Peyer's patch (tissue), 4 donors: ENCODE data around the gene ACTR1A. TPM values are rescaled to one million over a fixed set of nuclear protein-coding genes. Genes with fewer than 3 reads are reported as not detected.

Experiments
- DNase-seq, 3 donors: peaks; one replicate each; pipeline ENCODE4 v3.0.0-alpha.2; 2017 to 2019
- H3K27ac ChIP-seq, 4 donors: fragments of 200-600 bp; sonication (generic); one replicate each; pipeline ENCODE4 v1.5.1; 2016 to 2019
- H3K27me3 ChIP-seq, 2 donors: fragments of 200-600 bp; sonication (generic); one replicate each; pipeline ENCODE4 v1.5.1; 2019
- H3K36me3 ChIP-seq, 3 donors: fragments of 200-600 bp; sonication (generic); one replicate each; pipeline ENCODE4 v1.5.1; 2016 to 2019
- H3K4me1 ChIP-seq, 4 donors: fragments of 200-600 bp; sonication (generic); one replicate each; pipeline ENCODE4 v1.5.1; 2016 to 2019
- H3K4me3 ChIP-seq, 4 donors: fragments of 200-600 bp; sonication (generic); 1 replicate in 3 of 4; 2 replicates in 1 of 4; pipeline ENCODE4 v1.5.1; 2016 to 2019; ENCODE audit warnings: mild to moderate bottlenecking in 1 of 4
- H3K9me3 ChIP-seq, 4 donors: fragments of 200-600 bp; sonication (generic); one replicate each; pipeline ENCODE4 v1.5.1; 2016 to 2019; ENCODE audit warnings: mild to moderate bottlenecking in 1 of 4
- POLR2A ChIP-seq, 2 donors: fragments of 450-650 bp; IDR thresholded peaks; one replicate each; pipeline ENCODE4 v1.5.1; 2017; ENCODE audit warnings: antibody characterized with exemption in 2 of 2, mild to moderate bottlenecking in 2 of 2, moderate library complexity in 2 of 2
- total RNA-seq, 4 donors: library from RNA; depleted of rRNA; stranded (reverse); fragments of >200 nt; gene quantifications; one replicate each; pipeline ENCODE4 v1.1.0, GENCODE V29; 2016
- TF ChIP-seq, protein P1 (sequence below), 6 experiments: fragments of 450-650 bp in 4 of 6; fragments of 200-600 bp in 2 of 6; sonication (generic) in 1 of 6; IDR thresholded peaks; one replicate each; pipeline ENCODE4 v1.5.1; 2017 to 2019; ENCODE audit warnings: antibody characterized with exemption in 6 of 6, mild to moderate bottlenecking in 3 of 6, moderate library complexity in 1 of 6

ACTR1A gene
- total RNA-seq, 4 donors from 2014 or later: 41.3 to 79.7 (median 71.3) TPM

DNA sequence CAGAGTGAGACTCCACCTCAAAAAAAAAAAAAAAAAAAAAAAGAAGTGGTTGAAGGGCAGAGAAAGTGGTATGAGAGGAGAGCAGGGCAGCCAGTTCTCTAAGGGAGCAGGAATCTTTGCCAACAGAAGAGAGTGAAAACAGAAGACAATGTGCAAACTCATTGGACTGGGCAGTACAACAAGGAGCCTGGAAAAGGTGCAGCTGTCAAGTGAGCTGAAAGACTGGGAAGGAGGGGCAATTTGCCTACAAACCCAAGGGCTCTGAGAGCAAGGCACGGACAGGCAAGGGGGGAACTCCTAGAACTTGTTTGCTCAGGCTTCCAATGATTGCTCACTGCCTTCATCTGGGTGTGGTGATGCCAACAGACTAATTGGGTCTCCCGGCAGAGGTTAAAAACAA is 9.5 kb downstream of the ACTR1A start:
- Histone ChIP-seq H3K27ac (no peak overlapping the region), H3K36me3 (peaks cover 0 to 28% (median 3%) of the 10 kb centered on the region in 3 donors), H3K4me3 (no peak overlapping the region), H3K4me1 (peaks cover 0 to 9% (median 0%) of the 10 kb centered on the region in 4 donors), H3K27me3 (no peaks in the 10 kb centered on the region), H3K9me3 (no peaks in the 10 kb centered on the region)
- TF ChIP-seq, protein P1, sequence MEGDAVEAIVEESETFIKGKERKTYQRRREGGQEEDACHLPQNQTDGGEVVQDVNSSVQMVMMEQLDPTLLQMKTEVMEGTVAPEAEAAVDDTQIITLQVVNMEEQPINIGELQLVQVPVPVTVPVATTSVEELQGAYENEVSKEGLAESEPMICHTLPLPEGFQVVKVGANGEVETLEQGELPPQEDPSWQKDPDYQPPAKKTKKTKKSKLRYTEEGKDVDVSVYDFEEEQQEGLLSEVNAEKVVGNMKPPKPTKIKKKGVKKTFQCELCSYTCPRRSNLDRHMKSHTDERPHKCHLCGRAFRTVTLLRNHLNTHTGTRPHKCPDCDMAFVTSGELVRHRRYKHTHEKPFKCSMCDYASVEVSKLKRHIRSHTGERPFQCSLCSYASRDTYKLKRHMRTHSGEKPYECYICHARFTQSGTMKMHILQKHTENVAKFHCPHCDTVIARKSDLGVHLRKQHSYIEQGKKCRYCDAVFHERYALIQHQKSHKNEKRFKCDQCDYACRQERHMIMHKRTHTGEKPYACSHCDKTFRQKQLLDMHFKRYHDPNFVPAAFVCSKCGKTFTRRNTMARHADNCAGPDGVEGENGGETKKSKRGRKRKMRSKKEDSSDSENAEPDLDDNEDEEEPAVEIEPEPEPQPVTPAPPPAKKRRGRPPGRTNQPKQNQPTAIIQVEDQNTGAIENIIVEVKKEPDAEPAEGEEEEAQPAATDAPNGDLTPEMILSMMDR (IDR thresholded peaks at IDR 0.05): no peak
- TF ChIP-seq POLR2A (IDR thresholded peaks at IDR 0.05): no peak
- DNase-seq: no peak

DNA sequence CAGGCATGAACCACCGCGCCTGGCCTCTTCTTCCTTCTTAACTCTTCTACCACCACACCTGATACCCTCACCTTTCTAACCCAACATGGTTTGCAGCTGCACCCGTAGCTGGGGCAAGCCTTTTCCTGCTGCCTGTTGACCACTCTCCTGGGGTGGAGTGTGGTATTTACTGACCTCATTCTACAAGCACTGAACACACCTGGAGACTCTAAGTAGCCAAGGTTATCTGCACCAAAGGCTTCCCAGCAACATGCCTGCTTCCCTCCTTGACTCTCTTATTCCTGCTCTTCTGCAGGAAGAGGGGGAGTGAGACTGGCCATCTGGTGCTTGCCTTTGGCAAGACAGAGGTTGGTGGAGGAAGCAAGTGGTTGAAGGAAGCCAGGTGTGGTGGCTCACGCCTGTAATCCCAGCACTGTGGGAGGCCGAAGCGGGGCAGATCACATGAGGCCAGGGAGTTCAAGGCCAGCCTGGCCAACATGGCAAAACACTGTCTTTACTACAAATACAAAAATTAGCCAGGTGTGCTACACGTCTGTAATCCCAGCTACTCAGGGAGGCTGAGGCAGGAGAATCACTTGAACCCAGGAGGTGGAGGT is 10.1 kb downstream of the ACTR1A start:
- Histone ChIP-seq H3K9me3 (no peaks in the 10 kb centered on the region), H3K4me1 (peaks cover 0 to 9% (median 0%) of the 10 kb centered on the region in 4 donors), H3K4me3 (no peak overlapping the region), H3K27ac (no peak overlapping the region), H3K27me3 (no peaks in the 10 kb centered on the region), H3K36me3 (peaks cover 0 to 32% (median 5%) of the 10 kb centered on the region in 3 donors)
- DNase-seq: no peak
- no peak for TF ChIP-seq POLR2A (IDR thresholded peaks at IDR 0.05)
- TF ChIP-seq, protein P1 (IDR thresholded peaks at IDR 0.05): no peak

DNA sequence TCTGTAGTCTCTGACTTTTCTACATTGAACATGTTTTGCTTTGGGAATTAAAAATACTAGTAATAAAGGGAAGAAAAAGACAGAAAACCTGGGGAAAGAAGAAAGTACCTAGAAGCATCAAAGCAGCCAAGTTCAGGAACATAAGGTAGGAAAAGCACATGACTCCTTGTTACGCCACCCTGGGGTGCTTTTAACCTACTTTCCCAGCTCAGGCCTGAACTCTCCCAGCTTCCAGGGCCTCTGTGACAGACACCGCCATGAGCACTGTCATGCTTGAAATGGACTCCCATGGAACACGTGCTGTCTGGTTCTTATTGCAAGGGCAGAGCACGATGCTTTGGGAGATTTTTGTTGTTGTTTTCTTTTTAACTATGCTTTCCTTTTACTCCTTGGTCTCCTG is 11.4 kb downstream of the ACTR1A start:
- no peak overlapping the region for H3K27ac ChIP-seq
- peaks cover 0 to 9% (median 0%) of the 10 kb centered on the region in 4 donors for H3K4me1 ChIP-seq
- no peaks in the 10 kb centered on the region for H3K27me3 ChIP-seq
- no peak for DNase-seq
- TF ChIP-seq POLR2A (IDR thresholded peaks at IDR 0.05): no peak
- TF ChIP-seq, protein P1 (IDR thresholded peaks at IDR 0.05): no peak
- no peaks in the 10 kb centered on the region for H3K9me3 ChIP-seq
- peaks cover 0 to 45% (median 5%) of the 10 kb centered on the region in 3 donors for H3K36me3 ChIP-seq
- no peak overlapping the region for H3K4me3 ChIP-seq

DNA sequence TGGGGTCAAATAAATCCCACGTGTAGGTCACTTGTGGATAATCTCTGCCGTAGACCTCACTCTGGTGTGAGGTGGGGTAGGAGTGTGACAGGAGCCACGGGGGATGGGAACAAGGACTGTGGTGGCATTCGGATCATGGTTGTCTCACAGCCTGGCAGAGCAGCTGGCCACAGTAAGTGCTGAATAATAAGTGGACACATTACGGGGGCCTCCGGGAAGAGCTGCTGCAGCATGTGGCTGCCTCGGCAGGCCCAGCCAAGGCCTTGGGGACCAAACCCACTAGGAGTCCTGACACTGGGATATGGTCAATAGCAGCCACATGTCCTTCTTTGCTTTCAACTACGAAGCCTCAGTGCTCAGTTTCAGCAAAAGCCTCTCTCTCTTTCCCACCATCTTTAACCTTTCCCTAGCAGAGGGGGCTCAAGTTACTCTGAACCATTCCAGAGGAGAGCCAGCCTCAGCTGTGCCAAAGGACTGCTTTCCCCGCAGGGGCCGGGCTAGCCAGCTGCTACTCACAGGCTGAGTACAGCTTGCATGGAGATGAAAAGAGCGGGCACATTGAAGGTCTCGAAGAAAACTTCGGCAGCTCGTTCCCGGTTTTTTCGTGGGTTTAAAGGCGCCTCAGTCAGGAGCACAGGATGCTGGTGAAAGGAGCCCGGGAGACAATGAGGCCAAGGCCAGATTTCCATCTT is 17.3 kb downstream of the ACTR1A start:
- no peak for DNase-seq
- Histone ChIP-seq H3K4me3 (no peak overlapping the region), H3K36me3 (peaks cover 0 to 99% (median 5%) of the 10 kb centered on the region in 3 donors), H3K27ac (no peak overlapping the region), H3K4me1 (no peaks in the 10 kb centered on the region), H3K9me3 (no peaks in the 10 kb centered on the region), H3K27me3 (no peaks in the 10 kb centered on the region)
- TF ChIP-seq POLR2A (IDR thresholded peaks at IDR 0.05): no peak
- TF ChIP-seq, protein P1 (IDR thresholded peaks at IDR 0.05): no peak

DNA sequence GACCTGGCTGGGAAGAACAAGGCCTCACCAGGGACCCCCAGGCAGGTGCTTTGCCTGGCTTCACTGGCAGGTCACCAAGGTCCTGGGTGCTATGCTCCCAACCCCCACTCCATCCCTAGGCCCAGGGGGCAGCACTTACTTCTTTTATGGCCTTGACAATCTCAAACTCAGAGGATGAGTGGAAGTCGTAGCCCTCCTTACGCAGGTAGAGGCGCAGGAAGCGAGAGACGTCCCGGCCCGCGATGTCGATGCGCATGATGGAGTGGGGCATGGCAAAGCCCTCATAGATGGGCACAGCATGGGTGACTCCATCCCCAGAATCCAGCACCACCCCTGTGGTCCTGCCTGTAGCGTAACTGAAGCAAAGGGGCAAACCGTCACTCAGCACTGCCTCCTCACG is 18.5 kb downstream of the ACTR1A start:
- no peak for TF ChIP-seq POLR2A (IDR thresholded peaks at IDR 0.05)
- TF ChIP-seq, protein P1 (IDR thresholded peaks at IDR 0.05): no peak
- H3K4me1 ChIP-seq: no peaks in the 10 kb centered on the region
- H3K27ac ChIP-seq: no peak overlapping the region
- H3K36me3 ChIP-seq: peaks cover 0 to 90% (median 5%) of the 10 kb centered on the region in 3 donors
- H3K27me3 ChIP-seq: no peaks in the 10 kb centered on the region
- no peak overlapping the region for H3K4me3 ChIP-seq
- no peak for DNase-seq
- H3K9me3 ChIP-seq: no peaks in the 10 kb centered on the region
